Brain microvascular endothelial cell (primary cell): ENCODE measurements around the gene CLDN7.

ENCODE experiments used
- DNase-seq: peaks from one replicate; pipeline ENCODE4 v3.0.0-alpha.2; 2020
- H3K27ac ChIP-seq: fragments of 250-450 bp; sonication (Bioruptor Pico); 2 replicates; pipeline ENCODE4 v1.5.1; 2020; ENCODE audit warnings: mild to moderate bottlenecking, moderate library complexity
- H3K27me3 ChIP-seq: fragments of 250-450 bp; sonication (Bioruptor Pico); replicated peaks from 2 replicates; pipeline ENCODE4 v1.5.1; 2020; ENCODE audit warnings: mild to moderate bottlenecking
- H3K36me3 ChIP-seq: fragments of 250-450 bp; sonication (Bioruptor Pico); replicated peaks from 2 replicates; pipeline ENCODE4 v1.5.1; 2020; ENCODE audit warnings: mild to moderate bottlenecking
- H3K4me3 ChIP-seq: 2 replicates; pipeline ENCODE4 v1.5.1; 2011; ENCODE audit warnings: low read depth, mild to moderate bottlenecking, control low read depth, low read length, moderate library complexity
- in situ Hi-C: cut with HindIII; loops from 2 replicates; pipeline ENCODE4 v1.10.0; 2017; ENCODE audit warnings: low sequenced_read_pairs, low pct_ligation_motif_present
- TF ChIP-seq, protein P1 (sequence below): IDR thresholded peaks from 2 replicates; pipeline ENCODE4 v1.5.1; 2011; ENCODE audit warnings: low read depth, mild to moderate bottlenecking, moderate library complexity, low read length, control low read depth, inconsistent platforms; ENCODE audit errors: missing control alignments

CLDN7 gene, protein sequence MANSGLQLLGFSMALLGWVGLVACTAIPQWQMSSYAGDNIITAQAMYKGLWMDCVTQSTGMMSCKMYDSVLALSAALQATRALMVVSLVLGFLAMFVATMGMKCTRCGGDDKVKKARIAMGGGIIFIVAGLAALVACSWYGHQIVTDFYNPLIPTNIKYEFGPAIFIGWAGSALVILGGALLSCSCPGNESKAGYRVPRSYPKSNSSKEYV

DNA sequence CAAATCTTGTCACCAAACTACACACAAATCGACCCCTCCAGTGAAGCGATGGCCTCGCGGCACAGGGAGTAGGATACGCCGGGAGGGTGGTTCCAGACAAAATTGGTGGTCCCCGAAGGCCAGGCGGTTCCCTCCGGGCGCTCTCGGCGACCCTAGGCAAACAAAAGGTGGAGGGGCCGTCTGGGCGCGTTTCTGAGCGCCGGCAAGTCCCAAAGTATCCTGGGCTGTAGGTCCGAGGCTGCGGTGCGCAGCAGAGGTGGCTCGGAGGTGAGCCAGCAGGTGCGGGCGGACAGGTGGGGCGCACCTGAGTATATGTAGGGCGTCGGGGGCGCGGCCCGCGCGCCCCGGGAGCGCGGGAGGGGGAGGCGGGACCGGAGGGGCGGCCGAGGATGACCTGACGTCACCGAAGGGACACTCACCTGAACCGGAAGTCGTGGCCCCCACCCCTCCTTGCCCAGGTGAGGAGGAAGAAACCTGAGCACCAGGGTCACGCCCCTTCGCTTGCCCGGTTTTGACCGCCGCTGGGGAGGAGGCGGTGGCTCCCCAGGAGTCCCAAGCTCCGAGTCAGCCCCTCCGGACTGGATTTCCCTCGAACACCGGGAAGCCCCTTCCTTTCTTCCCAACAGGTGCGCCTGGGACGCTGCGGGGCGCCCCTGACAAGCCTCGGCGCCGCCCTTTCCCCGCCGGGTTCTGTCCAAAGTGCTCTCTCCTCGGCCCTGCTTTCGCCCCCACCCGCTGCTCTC lies at the start of gene CLDN7:
CLDN7 (minus strand) TSS at position 287 of the 743 bp plus-strand sequence. CDS start 435 bp downstream, outside the sequence.
- Histone ChIP-seq H3K4me3 (peak within 1 kb of the TSS; percentile 47), H3K27ac (no peak within 1 kb of the TSS), H3K27me3 (no peaks in the 10 kb centered on the region), H3K36me3 (peaks cover 19% of the 10 kb centered on the region)
- no peak for DNase-seq
- in situ Hi-C loops, result no loop called here
- TF ChIP-seq, protein P1, sequence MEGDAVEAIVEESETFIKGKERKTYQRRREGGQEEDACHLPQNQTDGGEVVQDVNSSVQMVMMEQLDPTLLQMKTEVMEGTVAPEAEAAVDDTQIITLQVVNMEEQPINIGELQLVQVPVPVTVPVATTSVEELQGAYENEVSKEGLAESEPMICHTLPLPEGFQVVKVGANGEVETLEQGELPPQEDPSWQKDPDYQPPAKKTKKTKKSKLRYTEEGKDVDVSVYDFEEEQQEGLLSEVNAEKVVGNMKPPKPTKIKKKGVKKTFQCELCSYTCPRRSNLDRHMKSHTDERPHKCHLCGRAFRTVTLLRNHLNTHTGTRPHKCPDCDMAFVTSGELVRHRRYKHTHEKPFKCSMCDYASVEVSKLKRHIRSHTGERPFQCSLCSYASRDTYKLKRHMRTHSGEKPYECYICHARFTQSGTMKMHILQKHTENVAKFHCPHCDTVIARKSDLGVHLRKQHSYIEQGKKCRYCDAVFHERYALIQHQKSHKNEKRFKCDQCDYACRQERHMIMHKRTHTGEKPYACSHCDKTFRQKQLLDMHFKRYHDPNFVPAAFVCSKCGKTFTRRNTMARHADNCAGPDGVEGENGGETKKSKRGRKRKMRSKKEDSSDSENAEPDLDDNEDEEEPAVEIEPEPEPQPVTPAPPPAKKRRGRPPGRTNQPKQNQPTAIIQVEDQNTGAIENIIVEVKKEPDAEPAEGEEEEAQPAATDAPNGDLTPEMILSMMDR, result no peak

DNA sequence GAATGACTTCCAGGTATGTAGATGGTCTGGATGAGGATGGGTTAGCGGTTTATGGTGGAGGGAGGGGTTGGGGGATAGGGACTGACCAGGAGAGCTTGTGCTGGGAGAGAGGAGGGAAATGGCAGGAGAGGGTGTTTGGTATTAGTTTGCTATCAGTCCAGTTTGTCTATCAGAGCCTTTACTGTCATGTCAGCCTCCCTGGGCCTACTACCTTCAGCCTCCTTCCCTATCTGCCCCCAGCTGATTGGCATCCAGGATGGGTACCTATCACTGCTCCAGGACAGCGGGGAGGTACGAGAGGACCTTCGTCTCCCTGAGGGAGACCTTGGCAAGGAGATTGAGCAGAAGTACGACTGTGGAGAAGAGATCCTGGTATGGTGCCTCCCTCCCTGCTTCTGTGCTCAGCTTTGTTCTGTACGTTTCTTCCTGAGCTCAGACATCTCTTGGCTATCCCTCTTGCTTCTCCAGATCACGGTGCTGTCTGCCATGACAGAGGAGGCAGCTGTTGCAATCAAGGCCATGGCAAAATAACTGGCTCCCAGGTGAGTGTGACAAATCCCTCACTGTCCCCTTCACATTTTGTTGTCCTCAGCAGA lies 48.9 kb upstream of the CLDN7 start:
- no peak overlapping the region for H3K4me3 ChIP-seq
- H3K36me3 ChIP-seq, result peaks cover 58% of the 10 kb centered on the region
- no peak for DNase-seq
- in situ Hi-C loops, result no loop called here
- H3K27me3 ChIP-seq, result no peaks in the 10 kb centered on the region
- TF ChIP-seq, protein P1, result no peak
- no peak overlapping the region for H3K27ac ChIP-seq

DNA sequence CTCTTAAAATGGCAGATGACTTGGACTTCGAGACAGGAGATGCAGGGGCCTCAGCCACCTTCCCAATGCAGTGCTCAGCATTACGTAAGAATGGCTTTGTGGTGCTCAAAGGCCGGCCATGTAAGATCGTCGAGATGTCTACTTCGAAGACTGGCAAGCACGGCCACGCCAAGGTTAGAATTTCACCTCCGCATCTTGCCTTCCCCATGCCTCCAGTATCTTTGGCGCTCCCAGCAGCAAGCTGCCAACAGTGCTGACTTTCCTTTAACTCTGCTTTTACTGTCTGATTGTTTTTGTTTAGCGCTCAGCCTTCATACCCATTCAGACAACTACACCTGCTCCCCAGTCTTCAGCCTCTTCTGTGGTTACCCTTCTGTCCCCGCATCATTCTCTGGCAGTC lies 47.4 kb upstream of the CLDN7 start:
- Histone ChIP-seq H3K27ac (no peak overlapping the region), H3K4me3 (peak overlapping the region; percentile 96), H3K27me3 (no peaks in the 10 kb centered on the region), H3K36me3 (peaks cover 55% of the 10 kb centered on the region)
- TF ChIP-seq, protein P1, result no peak
- no peak for DNase-seq
- in situ Hi-C loops, result no loop called here

DNA sequence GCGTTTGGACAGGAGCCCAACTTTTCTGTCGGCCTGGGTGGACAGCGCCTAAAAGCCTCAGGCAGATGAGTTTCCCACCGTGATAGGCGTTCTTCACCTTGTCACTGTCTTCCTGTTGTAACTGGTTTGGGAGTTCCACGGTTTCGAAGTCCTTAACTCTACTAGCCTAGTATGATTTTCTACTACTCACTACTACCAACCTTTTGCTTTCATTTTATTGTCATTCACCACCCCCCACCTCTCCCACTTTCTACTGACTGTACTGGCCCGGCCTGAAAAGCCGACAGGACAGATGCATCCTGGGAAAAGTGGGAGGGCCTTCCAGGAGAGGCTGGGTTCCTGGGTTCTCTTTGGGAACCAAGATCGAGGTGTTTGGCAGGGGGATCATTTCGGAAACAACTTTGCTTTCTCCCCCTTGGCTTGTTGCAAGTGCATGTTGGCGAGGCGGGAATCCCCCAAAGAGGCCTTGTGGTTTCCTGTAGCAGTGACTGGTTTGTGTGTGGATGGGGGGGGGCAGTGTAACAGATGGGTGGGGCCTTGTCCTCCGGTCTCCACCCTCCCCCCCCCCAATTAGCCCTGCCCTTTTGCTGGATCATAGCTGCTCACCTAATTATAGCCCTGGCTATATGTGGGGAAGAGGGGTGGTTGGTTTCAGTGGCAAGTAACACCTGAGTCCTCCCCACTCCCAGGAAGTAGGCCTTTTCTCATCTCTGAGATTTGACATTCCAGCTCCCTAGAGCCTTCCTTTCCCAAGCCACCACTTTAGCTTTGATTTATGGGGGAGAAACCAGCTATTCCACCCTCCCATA lies 46.6 kb upstream of the CLDN7 start:
- Histone ChIP-seq H3K27ac (peak overlapping the region; percentile 99), H3K36me3 (peaks cover 51% of the 10 kb centered on the region), H3K4me3 (peak overlapping the region; percentile 96), H3K27me3 (no peaks in the 10 kb centered on the region)
- peak; percentile 82 for DNase-seq
- in situ Hi-C loops, result no loop called here
- TF ChIP-seq, protein P1, result no peak

DNA sequence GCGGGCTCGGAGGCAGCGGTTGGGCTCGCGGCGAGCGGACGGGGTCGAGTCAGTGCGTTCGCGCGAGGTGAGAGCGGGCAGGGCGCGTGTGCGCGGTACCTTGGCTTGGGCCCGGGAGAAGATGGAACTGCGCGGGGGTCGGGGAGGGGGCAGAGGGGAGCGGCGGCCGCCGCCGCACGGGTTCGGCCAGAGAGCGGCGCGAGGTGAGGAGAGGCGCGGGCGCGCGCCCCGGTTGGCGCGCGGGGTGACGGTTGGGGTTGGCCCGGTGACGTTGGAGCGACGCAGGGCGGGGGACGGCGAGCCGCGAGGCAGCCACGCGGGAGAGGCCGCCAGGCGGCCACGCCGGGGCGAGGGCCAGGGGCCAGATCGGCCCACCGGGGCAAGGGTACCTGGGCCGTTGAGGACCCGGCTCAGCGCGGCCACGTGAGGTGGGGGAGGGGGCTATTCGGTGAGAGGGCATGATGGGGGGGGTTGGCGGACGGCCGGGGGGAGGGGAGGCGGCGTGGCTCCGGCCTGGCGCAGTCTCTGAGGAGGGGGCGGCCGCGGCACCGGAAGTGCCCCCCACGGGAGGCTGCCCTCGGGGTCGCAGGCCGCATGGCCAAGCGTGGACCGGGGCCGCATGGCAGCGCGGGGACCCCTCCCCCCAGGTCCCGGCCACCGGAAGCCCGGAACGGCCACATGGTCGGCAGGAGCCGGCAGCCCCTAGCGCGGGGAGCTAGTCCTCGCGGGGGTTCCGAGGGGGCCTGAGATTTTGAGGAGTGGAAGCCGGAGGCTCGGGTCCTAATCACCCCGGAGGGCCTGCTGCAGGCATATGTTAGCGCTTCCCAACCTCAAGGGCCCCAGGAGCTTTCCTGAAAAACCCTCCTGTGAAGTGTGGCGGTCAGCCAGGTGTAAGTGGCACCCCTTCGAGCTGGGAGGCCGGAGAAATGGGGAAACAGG lies 45.7 kb upstream of the CLDN7 start:
- in situ Hi-C loops, result no loop called here
- no peak for DNase-seq
- peak overlapping the region; percentile 99 for H3K27ac ChIP-seq
- no peaks in the 10 kb centered on the region for H3K27me3 ChIP-seq
- peaks cover 42% of the 10 kb centered on the region for H3K36me3 ChIP-seq
- peak overlapping the region; percentile 96 for H3K4me3 ChIP-seq
- TF ChIP-seq, protein P1, result no peak
